GM19099 (cell line): ENCODE data around the gene GPR55.

Experiments
- POLR2A ChIP-seq: IDR thresholded peaks from 3 replicates; pipeline ENCODE4 v1.6.1; 2011; ENCODE audit warnings: low read depth; ENCODE audit not compliant: insufficient read length; ENCODE audit errors: extremely low read depth

The GPR55 gene, protein sequence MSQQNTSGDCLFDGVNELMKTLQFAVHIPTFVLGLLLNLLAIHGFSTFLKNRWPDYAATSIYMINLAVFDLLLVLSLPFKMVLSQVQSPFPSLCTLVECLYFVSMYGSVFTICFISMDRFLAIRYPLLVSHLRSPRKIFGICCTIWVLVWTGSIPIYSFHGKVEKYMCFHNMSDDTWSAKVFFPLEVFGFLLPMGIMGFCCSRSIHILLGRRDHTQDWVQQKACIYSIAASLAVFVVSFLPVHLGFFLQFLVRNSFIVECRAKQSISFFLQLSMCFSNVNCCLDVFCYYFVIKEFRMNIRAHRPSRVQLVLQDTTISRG

DNA sequence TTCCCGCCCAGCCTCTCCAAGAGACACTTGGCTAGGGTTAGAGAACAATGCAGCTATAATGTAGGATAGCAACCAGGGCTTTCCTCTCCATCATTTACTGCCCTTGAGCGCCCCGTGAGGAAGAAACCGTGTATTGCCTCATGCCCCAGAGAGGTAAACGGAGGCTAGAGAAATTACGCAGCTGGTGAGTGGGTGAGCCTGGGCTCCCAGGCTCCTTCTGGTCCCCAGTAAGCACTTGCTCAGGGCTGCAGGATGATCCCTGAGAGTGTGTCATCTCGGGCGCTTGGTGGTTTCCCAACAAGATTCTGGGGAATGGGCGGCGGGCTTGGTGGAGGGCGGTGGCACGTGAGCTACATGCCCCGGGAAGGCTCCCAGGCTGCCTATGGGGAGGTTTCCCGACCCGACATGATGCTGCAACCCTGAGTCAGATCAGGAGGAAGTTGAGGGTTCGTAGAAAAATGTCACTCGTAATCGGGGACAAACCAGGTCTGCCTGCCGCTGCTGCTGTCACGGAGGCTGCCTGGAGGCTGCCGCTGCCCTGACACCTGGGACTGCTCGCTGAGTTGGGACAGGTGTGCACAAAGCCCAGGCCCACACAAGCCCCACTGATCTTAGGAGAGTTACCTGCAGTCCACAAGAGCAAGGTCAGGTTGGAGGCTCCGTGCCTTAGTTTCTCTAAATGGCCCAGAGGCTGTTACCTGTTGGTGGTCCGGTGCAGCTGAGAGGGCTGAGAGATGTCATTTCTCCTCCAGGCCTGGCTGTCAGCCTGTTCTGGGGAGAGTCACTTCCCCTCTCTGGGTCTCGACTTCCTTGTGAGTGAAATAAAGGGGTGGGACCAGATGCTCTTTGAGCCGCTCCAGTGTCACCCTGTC, at the start of gene GPR55:
GPR55 (minus strand) TSS at position 773 of the 872 bp plus-strand sequence. CDS start 14,280 bp downstream, outside the sequence.
- TF ChIP-seq POLR2A: peak; percentile 72

DNA sequence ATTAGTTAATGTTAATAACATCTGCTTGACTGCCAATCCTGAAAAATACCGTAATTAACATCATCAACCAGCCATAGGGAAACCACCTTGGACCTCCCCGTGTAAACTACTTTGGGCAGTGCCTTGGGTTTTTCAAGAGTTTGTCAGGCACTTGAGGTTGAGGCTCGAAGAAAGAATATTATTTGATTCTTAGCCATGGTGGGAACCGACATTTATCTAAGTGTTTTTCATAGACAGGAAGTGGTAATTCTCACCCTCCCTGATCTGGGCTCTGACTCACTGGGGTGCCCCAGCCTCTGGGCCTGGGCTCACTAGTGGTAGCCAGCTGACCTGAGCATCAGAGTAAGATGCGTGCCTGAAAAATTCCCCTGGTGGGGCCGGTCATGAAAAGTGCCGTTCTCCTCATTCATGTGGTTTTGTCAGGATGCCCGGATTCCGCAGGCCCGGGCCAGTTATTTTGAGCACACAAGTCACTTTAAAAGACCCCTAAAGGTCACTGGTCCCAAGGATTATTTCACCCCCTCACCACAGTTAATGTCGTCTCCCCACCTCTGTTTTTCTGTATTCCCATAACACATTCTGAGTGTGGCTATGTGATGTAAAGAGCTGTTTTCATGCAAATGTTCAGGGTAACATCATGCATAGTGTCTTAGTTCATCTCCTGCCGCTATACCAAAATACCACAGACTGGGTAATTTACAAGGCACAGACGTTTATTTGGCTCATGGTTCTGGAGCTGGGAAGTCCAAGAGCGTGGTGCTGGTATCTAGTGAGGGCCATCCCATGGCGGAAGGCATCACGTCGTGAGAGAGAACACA, 49.3 kb upstream of the GPR55 start:
- TF ChIP-seq POLR2A: no peak

DNA sequence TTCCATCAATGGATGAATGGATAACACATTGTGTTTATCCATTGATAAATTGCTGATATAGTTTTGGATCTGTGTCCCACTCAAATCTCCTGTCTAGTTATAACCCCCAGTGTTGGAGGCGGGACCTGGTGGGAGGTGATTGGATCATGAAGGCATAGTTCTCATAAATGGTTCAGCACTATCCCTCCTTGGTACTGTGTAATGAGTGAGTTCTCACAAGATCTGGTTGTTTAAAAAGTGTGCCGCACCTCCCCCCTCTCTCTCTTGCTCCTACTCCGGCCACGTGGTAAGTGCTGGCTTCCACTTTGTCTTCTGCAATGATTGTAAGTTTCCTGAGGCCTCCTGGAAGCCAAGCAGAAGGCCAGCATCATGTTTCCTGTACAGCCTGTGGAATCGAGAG, 47.0 kb upstream of the GPR55 start:
- TF ChIP-seq POLR2A: no peak

DNA sequence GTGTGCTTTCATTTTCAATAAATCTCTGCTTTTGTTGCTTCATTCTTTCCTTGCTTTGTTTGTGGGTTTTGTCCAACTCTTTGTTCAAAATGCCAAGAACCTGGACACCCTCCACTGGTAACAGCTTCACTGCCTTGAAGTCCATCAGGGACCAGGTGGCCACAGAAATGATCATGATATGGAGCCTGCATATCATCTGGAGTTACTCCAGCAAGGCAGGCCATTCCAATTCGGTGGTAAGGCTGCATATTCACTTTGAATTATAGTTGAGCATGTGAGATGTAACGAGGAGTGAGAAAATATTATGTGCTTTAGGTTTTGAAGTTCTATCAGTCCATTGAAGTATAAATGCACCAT, 44.6 kb upstream of the GPR55 start:
- TF ChIP-seq POLR2A: no peak

DNA sequence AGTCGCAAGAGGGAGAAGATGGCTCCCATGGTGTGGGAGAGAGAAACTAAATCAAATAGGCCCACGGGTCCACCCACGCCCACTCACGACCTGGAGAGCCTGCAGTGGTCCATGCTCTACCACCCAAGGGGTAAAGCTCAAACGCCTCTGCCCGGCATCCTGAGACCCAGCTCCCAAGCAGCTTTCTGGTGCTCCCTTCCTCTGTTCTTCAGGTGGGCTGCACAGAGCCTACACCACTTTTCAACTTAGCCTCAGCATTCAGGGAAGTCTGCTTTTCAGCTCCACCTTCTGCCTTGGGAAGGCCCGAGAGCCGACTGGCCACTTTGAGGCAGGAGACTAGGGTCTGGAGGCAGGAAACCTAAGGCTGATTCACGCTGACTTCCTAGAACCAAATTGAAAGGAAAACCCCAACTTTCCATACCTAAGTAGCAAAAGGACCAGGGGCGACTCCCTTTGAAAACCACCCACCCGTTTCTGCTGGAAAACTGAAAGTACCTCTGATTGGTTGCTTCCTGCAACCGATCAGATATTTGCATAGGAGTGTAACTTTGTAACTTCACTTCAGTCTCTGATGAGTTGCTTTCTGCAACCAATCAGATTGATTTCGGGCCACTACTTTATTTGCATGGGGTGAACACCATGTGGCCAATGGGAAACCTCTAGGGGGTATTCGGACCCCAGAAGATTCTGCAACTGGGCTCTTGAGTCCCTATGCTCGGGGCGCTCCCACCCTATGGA, 44.0 kb upstream of the GPR55 start:
- TF ChIP-seq POLR2A: no peak

DNA sequence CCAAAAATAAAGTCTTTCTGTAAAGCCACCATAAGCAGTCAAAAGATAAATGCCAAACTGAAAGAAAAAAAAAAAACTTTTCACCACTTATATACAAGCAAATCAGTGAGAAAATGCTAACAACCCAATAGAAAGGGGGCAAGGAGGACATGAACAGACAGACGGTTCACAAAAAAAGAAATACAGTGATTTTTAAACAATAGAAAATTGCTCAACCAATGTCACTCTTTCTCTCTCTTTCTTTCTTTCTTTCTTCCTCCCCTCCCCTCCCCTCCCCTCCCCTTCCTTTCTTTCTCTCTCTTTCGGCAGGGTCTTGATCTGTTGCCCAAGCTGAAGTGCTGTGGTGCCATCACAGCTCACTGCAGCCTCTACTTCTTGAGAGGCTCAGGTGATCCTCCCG, 42.1 kb upstream of the GPR55 start:
- TF ChIP-seq POLR2A: no peak

DNA sequence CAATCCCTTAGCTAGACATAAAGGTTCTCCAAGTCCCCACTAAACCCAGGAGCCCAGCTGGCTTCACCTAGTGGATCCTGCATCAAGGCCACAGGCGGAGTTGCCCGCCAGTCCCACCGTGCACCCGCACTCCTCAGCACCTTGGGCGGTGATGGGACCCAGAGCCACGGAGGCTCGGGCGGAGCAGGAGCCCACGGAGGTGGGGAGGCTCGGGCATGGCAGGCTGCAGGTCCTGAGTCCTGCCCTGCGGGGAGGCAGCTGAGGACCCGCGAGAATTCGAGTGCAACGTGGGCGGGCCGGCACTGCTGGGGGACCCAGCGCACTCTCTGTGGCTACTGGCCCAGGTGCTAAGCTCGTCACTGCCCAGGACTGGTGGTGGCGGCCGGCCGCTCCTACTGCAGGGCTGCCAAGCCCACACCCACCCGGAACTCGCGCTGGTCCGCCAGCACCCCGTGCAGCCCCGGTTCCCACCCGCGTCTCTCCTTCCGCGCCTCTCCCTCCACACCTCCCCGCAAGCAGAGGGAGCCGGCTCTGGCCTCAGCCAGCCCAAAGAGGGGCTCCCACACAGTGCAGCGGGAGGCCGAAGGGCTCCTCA, 39.2 kb upstream of the GPR55 start:
- no peak for TF ChIP-seq POLR2A

DNA sequence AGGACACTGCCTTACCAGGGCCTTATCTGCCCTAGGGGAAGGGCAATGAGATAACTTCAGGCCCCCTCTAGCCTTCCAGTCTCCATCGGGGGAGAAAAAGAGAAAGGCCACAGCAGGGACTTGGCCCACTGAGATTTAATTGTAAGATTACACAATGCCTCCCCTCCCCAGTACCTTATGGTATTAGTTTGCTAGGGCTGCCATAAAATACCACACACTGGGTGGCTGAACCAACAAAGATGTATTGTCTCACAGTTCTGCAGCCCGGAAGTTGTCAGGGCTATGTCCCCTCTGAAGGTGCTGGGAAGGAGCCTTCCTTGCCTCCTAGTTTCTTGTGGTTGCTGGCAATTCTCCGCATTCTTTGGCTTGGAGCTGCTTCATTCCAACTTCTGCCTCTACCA, 36.0 kb upstream of the GPR55 start:
- no peak for TF ChIP-seq POLR2A

DNA sequence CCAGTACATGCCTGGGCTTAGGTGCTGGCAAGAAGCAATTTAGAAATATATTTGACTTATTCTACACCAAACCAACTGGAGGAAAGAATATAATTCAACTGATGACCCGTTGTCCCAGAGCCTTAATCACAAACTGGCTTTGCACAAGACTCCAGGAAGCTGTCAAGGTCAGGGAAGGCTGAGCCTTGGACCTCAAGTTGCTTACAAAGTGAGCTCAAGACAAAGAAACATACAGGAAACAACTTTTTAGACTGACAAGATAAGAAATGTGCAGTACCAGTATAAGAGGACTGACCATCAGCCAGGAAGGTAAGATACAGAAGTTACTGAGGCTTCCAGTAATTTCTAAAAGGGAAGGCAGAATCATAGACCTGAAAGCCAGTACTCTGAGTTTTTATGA, 35.0 kb upstream of the GPR55 start:
- no peak for TF ChIP-seq POLR2A

DNA sequence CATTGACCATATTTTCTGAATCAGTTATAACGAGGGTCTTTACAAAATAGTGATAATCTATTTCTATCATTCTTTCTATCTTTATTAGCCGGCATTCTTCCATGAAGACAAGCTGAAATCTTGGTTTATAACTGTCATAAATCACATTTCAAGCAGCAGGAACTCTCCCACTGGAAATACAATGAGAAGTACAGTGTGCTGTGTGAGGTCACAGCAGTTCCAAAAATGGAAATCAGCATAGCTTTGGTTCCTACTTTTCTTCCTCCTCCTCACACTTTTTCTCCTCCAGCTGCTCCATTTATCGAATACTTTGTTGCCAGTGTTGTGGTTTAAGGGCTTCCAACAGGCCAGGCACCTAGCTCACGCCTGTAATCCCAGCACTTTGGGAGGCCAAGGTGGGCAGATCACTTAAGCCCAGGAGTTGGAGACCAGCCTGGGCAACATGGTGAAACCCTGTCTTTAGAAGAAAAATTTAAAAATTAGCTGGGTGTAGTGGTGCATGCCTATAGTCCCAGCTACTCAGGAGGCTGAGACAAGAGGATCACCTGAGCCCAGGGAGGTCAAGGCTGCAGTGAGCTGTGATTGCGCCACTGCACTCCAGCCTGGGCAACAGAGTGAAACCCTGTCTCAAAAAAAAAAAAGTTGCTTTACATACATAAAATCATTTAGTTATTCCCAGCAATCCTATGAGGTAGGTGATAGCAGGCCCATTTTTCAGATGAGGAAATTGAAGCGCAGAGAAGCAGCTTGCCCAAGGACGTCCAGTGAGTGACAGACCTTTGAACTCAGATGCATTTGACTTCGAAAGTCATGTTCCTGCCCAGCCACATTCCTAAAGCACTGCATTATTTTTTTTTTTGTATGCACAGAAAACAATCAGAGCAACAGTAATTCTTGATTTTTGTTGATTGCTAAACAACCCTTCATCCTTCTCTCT, 34.0 kb upstream of the GPR55 start:
- no peak for TF ChIP-seq POLR2A

DNA sequence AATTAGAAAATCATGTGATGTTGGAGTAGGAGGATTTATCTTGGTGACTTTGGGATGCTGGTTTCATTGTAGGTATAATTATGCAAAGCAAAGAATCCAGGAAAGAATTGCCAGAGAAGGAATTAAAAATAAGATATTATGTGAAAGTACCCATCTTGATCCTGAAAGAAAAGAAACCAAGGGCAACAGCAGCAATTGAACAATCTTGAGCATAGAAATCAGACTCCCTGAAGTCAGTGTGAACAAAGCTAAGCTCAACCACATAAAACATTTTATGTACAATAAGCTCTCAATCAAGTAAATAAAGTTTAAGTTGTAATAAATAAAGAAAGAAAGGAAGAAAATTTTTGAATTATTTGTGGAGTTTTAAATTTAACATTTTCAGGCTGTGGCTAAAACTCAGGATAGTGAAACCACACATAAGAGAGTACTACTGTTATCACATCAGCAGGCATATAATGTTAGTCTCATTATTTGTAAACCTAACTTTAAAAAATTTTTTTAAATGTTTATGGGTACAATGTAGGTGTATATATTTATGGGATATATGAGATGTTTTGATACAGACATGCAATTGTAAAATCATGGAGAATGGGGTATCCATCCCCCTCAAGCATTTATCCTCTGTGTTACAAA, 32.8 kb upstream of the GPR55 start:
- no peak for TF ChIP-seq POLR2A

DNA sequence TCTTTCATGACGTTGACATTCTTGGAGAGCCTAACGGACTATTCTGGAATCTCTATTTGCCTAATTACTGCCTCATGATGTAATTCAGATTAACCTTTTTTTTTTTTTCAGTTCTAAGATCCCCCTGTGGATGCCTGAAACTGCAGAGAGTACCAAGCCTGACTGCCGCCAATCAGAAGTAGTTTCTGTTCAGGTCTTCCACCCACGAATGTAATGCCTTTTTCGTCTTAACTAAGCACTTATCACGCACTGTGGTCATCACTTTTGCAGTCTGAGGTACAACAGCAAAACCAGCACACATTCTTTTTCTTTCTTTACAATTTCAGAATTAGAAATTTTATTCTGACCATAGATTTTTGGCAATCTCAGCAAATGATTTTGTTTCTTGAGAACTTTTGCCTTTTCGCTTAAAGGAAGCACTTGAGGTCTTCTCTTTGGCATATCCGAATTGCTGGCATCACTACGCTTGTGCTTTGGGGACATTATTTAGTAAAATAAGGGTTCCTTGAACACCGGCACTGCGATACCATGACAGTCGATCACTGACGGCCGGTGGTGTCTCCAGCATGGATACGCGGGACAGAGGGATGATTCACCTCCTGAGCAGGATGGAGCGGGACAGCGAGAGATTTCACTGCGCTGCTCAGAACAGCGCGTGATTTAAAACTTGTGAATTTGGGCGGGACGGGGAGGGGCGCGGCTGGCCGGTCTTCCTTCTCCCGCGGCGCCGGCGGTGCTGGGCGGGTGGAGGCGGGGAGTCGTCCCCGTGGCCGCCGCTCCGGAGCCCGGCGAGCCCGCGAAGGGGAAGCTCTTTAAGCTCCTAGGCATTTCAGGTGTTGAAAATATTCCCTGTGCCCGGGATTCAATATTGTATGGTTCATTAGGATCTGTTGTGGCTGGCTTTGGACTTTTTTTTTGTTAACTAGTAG, 32.0 kb upstream of the GPR55 start:
- peak; percentile 62 for TF ChIP-seq POLR2A
